AG04449 (cell line): Measurements from ENCODE around the gene TMEM14A.

Source experiments
- CTCF ChIA-PET: fragments of 350-600 bp; formaldehyde crosslinking; extraction: SDS; loops from one replicate; lab custom pipeline; 2021; ENCODE audit warnings: antibody characterized with exemption; lab: Yijun Ruan, JAX
- POLR2A ChIA-PET: fragments of 400-600, 350-600 bp; formaldehyde crosslinking; extraction: SDS; loops from one replicate; lab custom pipeline; 2020; ENCODE audit warnings: antibody characterized with exemption, inconsistent platforms; lab: Yijun Ruan, JAX
- DNase-seq: peaks from one replicate; pipeline ENCODE4 v3.0.0-alpha.2; 2010; ENCODE audit warnings: low read depth, low spot score
- H3K4me3 ChIP-seq: 2 replicates; pipeline ENCODE4 v1.5.1; 2011; ENCODE audit warnings: low read depth, mild to moderate bottlenecking, control low read depth, low read length
- TF ChIP-seq, protein P1 (sequence below): IDR thresholded peaks from one replicate; pipeline ENCODE4 v1.5.1; 2011; ENCODE audit warnings: mild to moderate bottlenecking, moderate library complexity, low read length, control low read depth, inconsistent platforms; ENCODE audit not compliant: insufficient read depth; ENCODE audit errors: missing control alignments

The TMEM14A gene

GRCh38 chr6:52733172-52733571 is 62.3 kb downstream of the TMEM14A start:
- TF ChIP-seq, protein P1, sequence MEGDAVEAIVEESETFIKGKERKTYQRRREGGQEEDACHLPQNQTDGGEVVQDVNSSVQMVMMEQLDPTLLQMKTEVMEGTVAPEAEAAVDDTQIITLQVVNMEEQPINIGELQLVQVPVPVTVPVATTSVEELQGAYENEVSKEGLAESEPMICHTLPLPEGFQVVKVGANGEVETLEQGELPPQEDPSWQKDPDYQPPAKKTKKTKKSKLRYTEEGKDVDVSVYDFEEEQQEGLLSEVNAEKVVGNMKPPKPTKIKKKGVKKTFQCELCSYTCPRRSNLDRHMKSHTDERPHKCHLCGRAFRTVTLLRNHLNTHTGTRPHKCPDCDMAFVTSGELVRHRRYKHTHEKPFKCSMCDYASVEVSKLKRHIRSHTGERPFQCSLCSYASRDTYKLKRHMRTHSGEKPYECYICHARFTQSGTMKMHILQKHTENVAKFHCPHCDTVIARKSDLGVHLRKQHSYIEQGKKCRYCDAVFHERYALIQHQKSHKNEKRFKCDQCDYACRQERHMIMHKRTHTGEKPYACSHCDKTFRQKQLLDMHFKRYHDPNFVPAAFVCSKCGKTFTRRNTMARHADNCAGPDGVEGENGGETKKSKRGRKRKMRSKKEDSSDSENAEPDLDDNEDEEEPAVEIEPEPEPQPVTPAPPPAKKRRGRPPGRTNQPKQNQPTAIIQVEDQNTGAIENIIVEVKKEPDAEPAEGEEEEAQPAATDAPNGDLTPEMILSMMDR = no peak
- H3K4me3 ChIP-seq = no peak overlapping the region
- no peak for DNase-seq
- CTCF ChIA-PET = interaction anchor here (1.3 to 3.0 kb wide), 2 partner anchors 9 to 261 kb away, joined by 3 to 12 read pairs; no protein-coding TSS in a partner anchor
- POLR2A ChIA-PET = no interaction called here

DNA sequence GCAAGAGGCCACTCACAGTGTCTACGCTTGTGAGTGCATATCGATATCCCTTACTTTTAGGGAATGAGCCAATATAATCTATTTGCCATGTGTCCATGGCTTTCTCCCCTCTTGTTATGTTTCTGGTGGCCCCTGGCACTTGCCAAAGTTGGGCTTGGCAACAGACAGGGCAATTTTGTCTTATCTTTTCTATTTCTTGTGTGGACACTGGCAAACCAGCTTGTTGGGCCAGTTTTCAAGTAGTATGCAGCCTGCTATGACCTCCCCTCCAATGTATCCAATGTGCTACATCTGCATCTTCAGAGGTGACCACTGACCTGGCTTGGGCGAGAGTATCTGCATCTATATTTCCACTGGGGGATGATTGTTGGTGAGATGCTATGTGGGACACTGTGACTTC is 63.2 kb downstream of the TMEM14A start:
- DNase-seq = no peak
- CTCF ChIA-PET = interaction anchor here (3.0 kb wide), 1 partner anchor 9 kb away, joined by 12 read pairs; no protein-coding TSS in a partner anchor
- POLR2A ChIA-PET = no interaction called here
- TF ChIP-seq, protein P1 = no peak
- H3K4me3 ChIP-seq = no peak overlapping the region

- ChIA-PET CTCF (interaction anchor here (3.0 kb wide), 1 partner anchor 10 kb away, joined by 12 read pairs; no protein-coding TSS in a partner anchor), POLR2A (no interaction called here)
- H3K4me3 ChIP-seq = no peak overlapping the region
- no peak for DNase-seq
- TF ChIP-seq, protein P1 = no peak
These were observed 64.2 kb downstream of the TMEM14A start for GRCh38 chr6:52735071-52735470.

DNA sequence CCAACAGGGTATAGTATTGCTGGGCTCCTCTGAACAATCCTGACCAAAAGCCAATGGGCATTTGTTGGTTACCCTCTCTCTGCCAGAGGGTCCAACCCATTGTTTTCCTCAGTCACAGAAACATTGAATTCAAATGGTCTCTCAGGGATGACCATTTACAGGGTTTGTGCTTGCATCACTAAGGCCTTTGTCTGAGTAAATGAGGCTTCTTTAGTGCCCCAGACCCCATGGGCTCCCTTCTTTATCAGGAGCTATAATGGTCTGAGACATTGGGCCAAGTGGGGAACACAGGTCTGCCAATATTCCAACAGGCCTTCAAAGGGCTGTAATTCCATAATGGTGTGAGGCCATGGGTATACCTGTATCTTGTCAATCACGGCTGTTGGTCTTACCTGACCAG is 65.2 kb downstream of the TMEM14A start:
- POLR2A ChIA-PET = no interaction called here
- TF ChIP-seq, protein P1 = no peak
- no peak for DNase-seq
- CTCF ChIA-PET = interaction anchor here (2.0 kb wide), 1 partner anchor 12 kb away, joined by 5 read pairs; no protein-coding TSS in a partner anchor
- no peak overlapping the region for H3K4me3 ChIP-seq
